ENCODE data around the gene MGAT4A. TPM values are rescaled to one million over a fixed set of nuclear protein-coding genes. Genes with fewer than 3 reads are reported as not detected.

MGAT4A gene
- total and polyA plus RNA-seq, 10 of the 15 experiments (the other 5 are each of a cell fraction or from before 2014, with no cell fraction given): 4.3 to 23.4 (median 13.6) TPM

DNA sequence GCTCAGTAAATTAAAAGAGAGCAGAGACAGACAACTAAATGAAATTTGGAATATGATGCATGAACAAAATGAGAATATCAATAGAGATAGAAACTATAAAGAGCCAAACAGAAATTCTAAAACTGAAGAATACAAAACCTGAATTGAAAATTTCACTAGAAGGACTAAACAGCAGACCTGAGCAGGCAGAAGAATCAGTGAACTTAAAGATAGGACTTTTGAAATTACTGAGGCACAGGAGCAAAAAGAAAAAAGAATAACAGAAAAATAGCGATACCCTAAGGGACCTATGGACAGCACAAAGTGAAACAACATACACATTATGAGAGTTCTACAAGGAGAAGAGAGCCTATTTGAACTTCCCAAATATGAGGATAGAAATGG lies 80.9 kb downstream of the MGAT4A start (continued):
- TF ChIP-seq FOXK2 (IDR thresholded peaks at IDR 0.05): no peak
- TF ChIP-seq PAX8 (IDR thresholded peaks at IDR 0.05): no peak
- TF ChIP-seq, protein P1, sequence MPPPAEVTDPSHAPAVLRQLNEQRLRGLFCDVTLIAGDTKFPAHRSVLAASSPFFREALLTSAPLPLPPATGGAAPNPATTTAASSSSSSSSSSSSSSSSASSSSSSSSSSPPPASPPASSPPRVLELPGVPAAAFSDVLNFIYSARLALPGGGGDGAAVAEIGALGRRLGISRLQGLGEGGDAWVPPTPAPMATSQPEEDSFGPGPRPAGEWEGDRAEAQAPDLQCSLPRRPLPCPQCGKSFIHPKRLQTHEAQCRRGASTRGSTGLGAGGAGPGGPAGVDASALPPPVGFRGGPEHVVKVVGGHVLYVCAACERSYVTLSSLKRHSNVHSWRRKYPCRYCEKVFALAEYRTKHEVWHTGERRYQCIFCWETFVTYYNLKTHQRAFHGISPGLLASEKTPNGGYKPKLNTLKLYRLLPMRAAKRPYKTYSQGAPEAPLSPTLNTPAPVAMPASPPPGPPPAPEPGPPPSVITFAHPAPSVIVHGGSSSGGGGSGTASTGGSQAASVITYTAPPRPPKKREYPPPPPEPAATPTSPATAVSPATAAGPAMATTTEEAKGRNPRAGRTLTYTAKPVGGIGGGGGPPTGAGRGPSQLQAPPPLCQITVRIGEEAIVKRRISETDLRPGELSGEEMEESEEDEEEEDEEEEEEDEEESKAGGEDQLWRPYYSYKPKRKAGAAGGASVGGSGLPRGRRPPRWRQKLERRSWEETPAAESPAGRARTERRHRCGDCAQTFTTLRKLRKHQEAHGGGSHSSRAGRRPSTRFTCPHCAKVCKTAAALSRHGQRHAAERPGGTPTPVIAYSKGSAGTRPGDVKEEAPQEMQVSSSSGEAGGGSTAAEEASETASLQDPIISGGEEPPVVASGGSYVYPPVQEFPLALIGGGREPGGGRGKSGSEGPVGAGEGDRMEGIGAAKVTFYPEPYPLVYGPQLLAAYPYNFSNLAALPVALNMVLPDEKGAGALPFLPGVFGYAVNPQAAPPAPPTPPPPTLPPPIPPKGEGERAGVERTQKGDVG (CRISPR knock-in tag; IDR thresholded peaks at IDR 0.05): no peak
- no peak for TF ChIP-seq MEF2B (IDR thresholded peaks at IDR 0.05; ENCODE audit: partially characterized antibody, poor library complexity, severe bottlenecking)
- no peak for TF ChIP-seq KDM1A (IDR thresholded peaks at IDR 0.05; ENCODE audit: borderline replicate concordance)
- no peak for TF ChIP-seq ZZZ3 (IDR thresholded peaks at IDR 0.05; ENCODE audit: control insufficient read depth, insufficient read length, low read depth)
- no peak for TF ChIP-seq KLF5 (IDR thresholded peaks at IDR 0.05; ENCODE audit: partially characterized antibody)
- TF ChIP-seq RAD51 (IDR thresholded peaks at IDR 0.05): no peak

Measured in GM12878 (cell line).